Measurements from ENCODE around the gene ENTHD1.
"Not testable (repeated sequence)": the region's sequence is repeated elsewhere in the genome, so short reads cannot be mapped to it uniquely, and the experiment has no call there.

Gene ENTHD1

GRCh38 chr22:39898997-39899396 is 5.4 kb upstream of the ENTHD1 start:
- DNase-seq (ENCODE audit: low spot score), result no peak

GRCh38 chr22:39897841-39898240 is 4.3 kb upstream of the ENTHD1 start:
- DNase-seq (ENCODE audit: low spot score), result no peak

- no peak for DNase-seq (ENCODE audit: low spot score)
These were observed 2.9 kb upstream of the ENTHD1 start for GRCh38 chr22:39896313-39896996.

- DNase-seq (ENCODE audit: low spot score), result no peak
These were observed 2.1 kb upstream of the ENTHD1 start for GRCh38 chr22:39895682-39896081.

GRCh38 chr22:39894554-39895092 is 1.1 kb upstream of the ENTHD1 start:
- DNase-seq (ENCODE audit: low spot score), result no peak

- not testable (repeated sequence) for DNase-seq (ENCODE audit: low spot score)
These were observed 3.6 kb downstream of the ENTHD1 start for GRCh38 chr22:39889924-39890323.

GRCh38 chr22:39883057-39883456 is 10.5 kb downstream of the ENTHD1 start:
- DNase-seq (ENCODE audit: low spot score), result no peak

GRCh38 chr22:39880722-39881121 is 12.8 kb downstream of the ENTHD1 start:
- no peak for DNase-seq (ENCODE audit: low spot score)

- no peak for DNase-seq (ENCODE audit: low spot score)
These were observed 16.3 kb downstream of the ENTHD1 start for GRCh38 chr22:39877079-39877845.

- not testable (repeated sequence) for DNase-seq (ENCODE audit: low spot score)
These were observed 18.2 kb downstream of the ENTHD1 start for GRCh38 chr22:39875176-39875885.

- DNase-seq (ENCODE audit: low spot score), result no peak
These were observed 19.6 kb downstream of the ENTHD1 start for GRCh38 chr22:39873965-39874364.

GRCh38 chr22:39872548-39872947 is 21.0 kb downstream of the ENTHD1 start:
- no peak for DNase-seq (ENCODE audit: low spot score)

GRCh38 chr22:39871008-39871798 is 22.4 kb downstream of the ENTHD1 start:
- DNase-seq (ENCODE audit: low spot score), result no peak

GRCh38 chr22:39869797-39870196 is 23.8 kb downstream of the ENTHD1 start:
- DNase-seq (ENCODE audit: low spot score), result not testable (repeated sequence)

- no peak for DNase-seq (ENCODE audit: low spot score)
These were observed 24.8 kb downstream of the ENTHD1 start for GRCh38 chr22:39868741-39869140.

- no peak for DNase-seq (ENCODE audit: low spot score)
These were observed 33.5 kb downstream of the ENTHD1 start for GRCh38 chr22:39859903-39860588.

- no peak for DNase-seq (ENCODE audit: low spot score)
These were observed 37.0 kb downstream of the ENTHD1 start for GRCh38 chr22:39856588-39856987.

GRCh38 chr22:39852799-39853198 is 40.8 kb downstream of the ENTHD1 start:
- DNase-seq (ENCODE audit: low spot score), result no peak

- no peak for DNase-seq (ENCODE audit: low spot score)
These were observed 41.8 kb downstream of the ENTHD1 start for GRCh38 chr22:39851606-39852315.

GRCh38 chr22:39847477-39847876 is 46.1 kb downstream of the ENTHD1 start:
- no peak for DNase-seq (ENCODE audit: low spot score)

- DNase-seq (ENCODE audit: low spot score), result not testable (repeated sequence)
These were observed 47.0 kb downstream of the ENTHD1 start for GRCh38 chr22:39846539-39846938.
